BLaER1 (cell line): Measurements from ENCODE around the gene HS3ST3B1.
A peak's percentile ranks its signal among the peaks of the same experiment; 100 is the strongest.

Source experiments
- H3K27ac ChIP-seq: shearing (Covaris generic); formaldehyde crosslinking; 2 replicates; pipeline ENCODE4 v1.8.1; 2022
- H3K27me3 ChIP-seq: shearing (Covaris generic); formaldehyde crosslinking; 2 replicates; pipeline ENCODE4 v1.8.1; 2022
- H3K36me3 ChIP-seq: shearing (Covaris generic); formaldehyde crosslinking; 2 replicates; pipeline ENCODE4 v1.8.1; 2022
- H3K4me1 ChIP-seq: shearing (Covaris generic); formaldehyde crosslinking; 2 replicates; pipeline ENCODE4 v1.8.1; 2022
- H3K4me2 ChIP-seq: shearing (Covaris generic); formaldehyde crosslinking; 2 replicates; pipeline ENCODE4 v1.8.1; 2022
- H3K4me3 ChIP-seq: shearing (Covaris generic); formaldehyde crosslinking; 2 replicates; pipeline ENCODE4 v1.8.1; 2022
- H3K9ac ChIP-seq: shearing (Covaris generic); formaldehyde crosslinking; 2 replicates; pipeline ENCODE4 v1.8.1; 2022
- H3K9me3 ChIP-seq: shearing (Covaris generic); formaldehyde crosslinking; 2 replicates; pipeline ENCODE4 v1.8.1; 2022
- H4K20me1 ChIP-seq: shearing (Covaris generic); formaldehyde crosslinking; 2 replicates; pipeline ENCODE4 v1.8.1; 2022
- Cebpa-rat ChIP-seq: shearing (Covaris generic); IDR thresholded peaks from 2 replicates; pipeline ENCODE4 v1.8.1; 2022

HS3ST3B1 gene

GRCh38 chr17:14359163-14360020 lies 58.5 kb downstream of the HS3ST3B1 start:
- Histone ChIP-seq H3K4me3 (no peak overlapping the region), H3K36me3 (no peaks in the 10 kb centered on the region), H3K27me3 (no peaks in the 10 kb centered on the region), H3K4me1 (peaks cover 68% of the 10 kb centered on the region), H3K27ac (peak overlapping the region; percentile 65), H3K9me3 (peaks cover 13% of the 10 kb centered on the region), H3K4me2 (peak overlapping the region; percentile 79), H4K20me1 (no peaks in the 10 kb centered on the region), H3K9ac (no peak overlapping the region; the same call in 1 of the 2 replicates)
- TF ChIP-seq Cebpa-rat: no peak

DNA sequence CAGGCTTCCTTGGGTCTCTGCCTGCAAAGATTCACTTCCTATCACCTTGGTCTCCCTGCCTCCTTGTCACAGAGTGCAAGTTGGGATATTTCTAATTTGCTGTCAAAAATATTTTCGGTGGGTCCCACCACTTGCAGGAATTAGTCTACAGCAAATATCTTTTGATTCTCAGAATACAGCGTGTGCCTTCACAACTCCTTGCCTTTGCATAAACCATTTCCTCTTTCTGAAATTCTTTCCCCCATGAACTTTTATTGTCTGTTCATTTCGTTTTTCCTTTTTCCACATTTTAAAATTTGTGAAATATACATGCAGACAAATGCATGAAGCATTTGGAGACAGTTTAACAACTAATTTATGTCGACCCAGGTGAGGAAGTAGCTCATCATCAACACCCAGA lies 60.0 kb downstream of the HS3ST3B1 start:
- no peaks in the 10 kb centered on the region for H3K27me3 ChIP-seq
- no peak for TF ChIP-seq Cebpa-rat
- no peaks in the 10 kb centered on the region for H4K20me1 ChIP-seq
- no peak overlapping the region for H3K9ac ChIP-seq
- H3K4me1 ChIP-seq: peaks cover 59% of the 10 kb centered on the region
- no peaks in the 10 kb centered on the region for H3K9me3 ChIP-seq
- H3K36me3 ChIP-seq: no peaks in the 10 kb centered on the region
- no peak overlapping the region for H3K4me3 ChIP-seq
- H3K27ac ChIP-seq: no peak overlapping the region
- H3K4me2 ChIP-seq: peak overlapping the region; percentile 79; the same call in 1 of the 2 replicates

GRCh38 chr17:14361470-14361869 lies 60.6 kb downstream of the HS3ST3B1 start:
- Histone ChIP-seq H3K4me2 (peak overlapping the region; percentile 36), H3K27me3 (no peaks in the 10 kb centered on the region), H3K9me3 (no peaks in the 10 kb centered on the region), H3K4me3 (no peak overlapping the region), H3K9ac (no peak overlapping the region), H3K27ac (peak overlapping the region; percentile 13; the same call in 1 of the 2 replicates), H3K4me1 (peaks cover 53% of the 10 kb centered on the region), H4K20me1 (no peaks in the 10 kb centered on the region), H3K36me3 (no peaks in the 10 kb centered on the region)
- no peak for TF ChIP-seq Cebpa-rat

DNA sequence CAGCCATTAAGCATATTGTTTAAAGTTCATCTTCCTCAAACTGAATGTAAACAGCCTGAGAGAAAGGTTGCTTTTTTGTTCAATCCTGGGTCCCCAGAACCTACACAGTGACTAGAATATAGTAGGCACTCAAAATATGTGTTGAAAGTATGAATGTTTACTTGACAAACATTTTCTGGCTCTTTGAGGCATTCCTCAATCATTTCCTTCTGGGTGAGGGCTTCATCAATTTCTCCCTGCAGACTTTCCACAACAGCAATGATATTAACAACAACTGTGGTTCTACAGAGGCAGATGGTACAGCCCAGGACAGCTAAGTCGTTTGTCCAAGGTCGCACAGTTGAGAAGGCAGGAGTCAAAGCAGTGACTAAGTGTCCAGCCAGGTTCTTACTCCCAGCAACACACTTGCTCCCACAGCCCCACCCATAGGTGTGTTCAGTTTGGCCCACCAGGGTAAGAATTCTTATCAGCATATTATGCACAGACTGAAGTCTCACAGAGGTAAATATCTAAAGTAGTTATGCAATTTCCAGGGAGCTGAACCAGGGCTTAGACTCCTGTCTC lies 61.1 kb downstream of the HS3ST3B1 start:
- Histone ChIP-seq H3K27ac (peak overlapping the region; percentile 13; the same call in 1 of the 2 replicates), H3K27me3 (no peaks in the 10 kb centered on the region), H3K36me3 (no peaks in the 10 kb centered on the region), H3K4me2 (peak overlapping the region; percentile 36; the same call in 1 of the 2 replicates), H3K4me3 (no peak overlapping the region), H3K9me3 (0 out of 2 replicates have a peak, but pooled peaks cover 5% of the 10 kb centered on the region), H3K9ac (no peak overlapping the region), H4K20me1 (no peaks in the 10 kb centered on the region), H3K4me1 (peaks cover 48% of the 10 kb centered on the region)
- no peak for TF ChIP-seq Cebpa-rat

DNA sequence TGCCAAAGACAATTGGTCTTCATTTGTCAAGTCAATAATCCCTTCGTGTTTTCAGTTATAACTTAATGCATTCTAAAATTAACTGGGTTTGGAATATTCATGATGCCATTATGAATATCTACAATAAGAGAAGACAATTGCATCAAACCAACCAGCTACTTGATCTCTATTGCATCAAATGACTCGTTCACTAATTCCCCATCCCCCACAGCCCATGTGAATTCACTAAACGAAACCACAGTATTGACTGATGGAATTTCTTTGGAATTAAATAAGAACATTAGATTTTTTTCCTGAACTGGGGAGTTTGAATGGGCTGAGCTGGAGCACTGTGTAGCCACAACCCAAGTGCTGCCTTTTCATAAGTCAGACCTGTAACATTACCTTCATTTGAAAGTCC lies 65.3 kb downstream of the HS3ST3B1 start:
- Histone ChIP-seq H3K9ac (no peak overlapping the region), H3K27ac (no peak overlapping the region), H3K36me3 (no peaks in the 10 kb centered on the region), H3K4me2 (no peak overlapping the region), H3K9me3 (0 out of 2 replicates have a peak, but pooled peaks cover 6% of the 10 kb centered on the region), H3K4me3 (no peak overlapping the region), H3K4me1 (peaks cover 10% of the 10 kb centered on the region), H4K20me1 (no peaks in the 10 kb centered on the region), H3K27me3 (no peaks in the 10 kb centered on the region)
- TF ChIP-seq Cebpa-rat: no peak

DNA sequence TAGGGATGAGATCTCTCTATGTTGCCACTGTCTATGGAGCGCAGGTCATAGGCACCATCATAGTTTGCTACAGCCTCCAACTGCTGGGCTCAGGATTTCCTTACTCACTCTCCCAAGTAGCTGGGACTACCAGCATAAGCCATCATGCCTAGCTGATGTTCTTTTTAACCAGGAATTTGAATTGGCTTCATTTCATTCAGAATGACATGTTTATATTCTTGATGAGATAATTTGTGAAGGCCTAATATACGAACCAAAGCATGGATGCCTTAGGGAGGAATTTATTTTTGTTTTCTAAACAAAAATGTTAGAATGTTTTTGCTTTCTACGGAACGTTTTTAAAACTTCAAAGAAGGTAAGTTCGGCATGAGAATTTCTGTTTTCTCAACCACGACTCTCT lies 71.6 kb downstream of the HS3ST3B1 start:
- no peaks in the 10 kb centered on the region for H3K9me3 ChIP-seq
- H3K27me3 ChIP-seq: no peaks in the 10 kb centered on the region
- H3K36me3 ChIP-seq: no peaks in the 10 kb centered on the region
- no peaks in the 10 kb centered on the region for H4K20me1 ChIP-seq
- no peak for TF ChIP-seq Cebpa-rat
- no peak overlapping the region for H3K27ac ChIP-seq
- no peak overlapping the region for H3K4me3 ChIP-seq
- peaks cover 13% of the 10 kb centered on the region for H3K4me1 ChIP-seq
- H3K9ac ChIP-seq: no peak overlapping the region; the same call in 1 of the 2 replicates
- H3K4me2 ChIP-seq: peak overlapping the region; percentile 13

- Histone ChIP-seq H3K9me3 (no peaks in the 10 kb centered on the region), H3K27me3 (no peaks in the 10 kb centered on the region), H3K4me3 (no peak overlapping the region), H3K36me3 (no peaks in the 10 kb centered on the region), H3K4me1 (peaks cover 13% of the 10 kb centered on the region), H3K27ac (peak overlapping the region; percentile 19; the same call in 1 of the 2 replicates), H4K20me1 (no peaks in the 10 kb centered on the region), H3K4me2 (peak overlapping the region; percentile 13), H3K9ac (no peak overlapping the region; the same call in 1 of the 2 replicates)
- no peak for TF ChIP-seq Cebpa-rat
These were observed 72.2 kb downstream of the HS3ST3B1 start for GRCh38 chr17:14372905-14373613.

- no peaks in the 10 kb centered on the region for H3K9me3 ChIP-seq
- no peaks in the 10 kb centered on the region for H3K27me3 ChIP-seq
- no peak overlapping the region for H3K4me3 ChIP-seq
- H3K4me1 ChIP-seq: peaks cover 13% of the 10 kb centered on the region
- H4K20me1 ChIP-seq: no peaks in the 10 kb centered on the region
- no peak overlapping the region for H3K9ac ChIP-seq
- H3K27ac ChIP-seq: peak overlapping the region; percentile 19; the same call in 1 of the 2 replicates
- no peaks in the 10 kb centered on the region for H3K36me3 ChIP-seq
- peak overlapping the region; percentile 13; the same call in 1 of the 2 replicates for H3K4me2 ChIP-seq
- TF ChIP-seq Cebpa-rat: no peak
These were observed 72.9 kb downstream of the HS3ST3B1 start for GRCh38 chr17:14373614-14374259.

- H3K4me1 ChIP-seq: peaks cover 13% of the 10 kb centered on the region
- no peak overlapping the region for H3K27ac ChIP-seq
- no peak overlapping the region for H3K9ac ChIP-seq
- H4K20me1 ChIP-seq: no peaks in the 10 kb centered on the region
- H3K4me2 ChIP-seq: no peak overlapping the region
- H3K4me3 ChIP-seq: no peak overlapping the region
- no peaks in the 10 kb centered on the region for H3K27me3 ChIP-seq
- H3K36me3 ChIP-seq: no peaks in the 10 kb centered on the region
- H3K9me3 ChIP-seq: no peaks in the 10 kb centered on the region
- no peak for TF ChIP-seq Cebpa-rat
These were observed 73.4 kb downstream of the HS3ST3B1 start for GRCh38 chr17:14374268-14374667.
